Measurements from ENCODE around the gene MYOM3. TPM values are rescaled to one million over a fixed set of nuclear protein-coding genes. Genes with fewer than 3 reads are reported as not detected.

Gene MYOM3
- total RNA-seq, 1 donor from 2014 or later = 0.70 TPM

DNA sequence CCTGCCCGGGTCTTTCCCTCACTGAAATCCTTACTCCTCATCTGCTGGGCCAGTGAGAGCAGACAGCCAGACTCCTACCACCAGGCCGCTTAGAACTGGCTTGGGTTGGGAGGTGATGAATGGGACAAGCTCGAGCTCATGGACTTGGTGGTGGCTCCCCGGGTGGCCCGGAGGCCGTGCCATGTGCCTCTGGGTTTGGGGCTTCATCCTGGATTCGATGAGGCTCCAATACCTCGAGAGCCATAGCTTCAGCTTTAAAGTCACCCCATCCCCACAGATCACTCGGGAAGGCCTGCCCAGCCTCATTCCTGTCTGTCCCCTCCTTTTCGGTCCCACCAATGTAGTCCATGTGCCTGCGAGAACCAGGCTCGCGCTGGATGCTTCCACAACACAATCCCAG lies 51.5 kb downstream of the MYOM3 start:
- Mint-ChIP-seq H3K9me3 (ENCODE audit: low read depth) (peaks cover 10% of the 10 kb centered on the region), H3K27ac (ENCODE audit: unreplicated experiment) (no peak overlapping the region)

GRCh38 chr1:24058671-24059455 lies 53.1 kb downstream of the MYOM3 start:
- H3K9me3 Mint-ChIP-seq (ENCODE audit: low read depth) = peaks cover 13% of the 10 kb centered on the region
- TF ChIP-seq CTCF (IDR thresholded peaks at IDR 0.05) = no peak
- H3K27ac Mint-ChIP-seq (ENCODE audit: unreplicated experiment) = no peak overlapping the region
- no peak overlapping the region for H3K4me3 Mint-ChIP-seq (ENCODE audit: unreplicated experiment)
- no peaks in the 10 kb centered on the region for H3K27me3 Mint-ChIP-seq (ENCODE audit: low read depth)
- H3K36me3 Mint-ChIP-seq (ENCODE audit: low read depth) = peaks cover 1% of the 10 kb centered on the region
- no peak for DNase-seq (ENCODE audit: low spot score)
- no peaks in the 10 kb centered on the region for H3K4me1 Mint-ChIP-seq (ENCODE audit: low read depth)

More for the DNA sequence above, 51.5 kb downstream of the MYOM3 start:
- DNase-seq (ENCODE audit: low spot score) = no peak
- Mint-ChIP-seq H3K36me3 (ENCODE audit: low read depth) (peaks cover 1% of the 10 kb centered on the region), H3K4me1 (ENCODE audit: low read depth) (no peaks in the 10 kb centered on the region), H3K27me3 (ENCODE audit: low read depth) (no peaks in the 10 kb centered on the region), H3K4me3 (ENCODE audit: unreplicated experiment) (no peak overlapping the region)
- TF ChIP-seq CTCF (IDR thresholded peaks at IDR 0.05) = no peak

DNA sequence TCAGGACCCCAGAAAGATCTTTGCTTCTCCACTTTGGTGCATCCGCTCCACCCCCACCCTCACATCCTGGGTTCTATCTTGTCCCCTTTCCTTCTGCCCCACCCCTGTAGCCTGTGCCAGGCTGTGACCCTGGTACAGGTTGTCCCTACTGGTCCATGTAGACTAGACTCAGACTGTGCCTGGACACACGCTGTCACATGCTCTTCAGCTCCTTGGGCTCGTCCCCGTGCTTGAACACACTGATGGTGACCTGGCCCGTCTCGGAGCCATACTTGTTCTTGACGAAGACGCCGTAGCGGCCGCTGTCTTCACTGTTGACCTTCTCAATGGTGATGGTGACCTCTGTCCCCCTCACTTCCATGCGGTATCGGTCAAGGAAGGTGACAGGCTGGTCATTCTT lies 54.8 kb downstream of the MYOM3 start:
- TF ChIP-seq CTCF (IDR thresholded peaks at IDR 0.05) = no peak
- DNase-seq (ENCODE audit: low spot score) = no peak

DNA sequence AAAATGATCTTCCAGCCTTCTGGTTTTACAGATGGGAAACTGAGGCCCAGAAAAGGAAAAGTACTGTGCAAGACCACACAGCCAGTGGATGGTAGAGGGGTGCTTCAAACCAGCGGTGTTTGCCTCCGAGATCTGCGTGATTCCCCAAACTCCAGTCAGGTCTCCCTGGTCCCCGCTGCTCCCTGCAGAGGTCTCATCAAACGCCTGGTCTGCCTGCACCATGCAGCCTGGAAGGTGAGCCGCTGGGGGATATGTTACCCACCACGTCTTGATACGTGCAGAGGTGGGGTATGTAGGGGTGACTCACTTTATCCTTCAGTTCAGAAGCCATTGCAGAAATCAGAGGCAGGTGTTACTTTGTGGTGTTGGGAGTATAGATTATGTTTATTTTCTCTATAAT lies 56.3 kb downstream of the MYOM3 start:
- no peak for TF ChIP-seq CTCF (IDR thresholded peaks at IDR 0.05)
- peaks cover 21% of the 10 kb centered on the region for H3K4me1 Mint-ChIP-seq (ENCODE audit: low read depth)
- no peak overlapping the region for H3K4me3 Mint-ChIP-seq (ENCODE audit: unreplicated experiment)
- peaks cover 3% of the 10 kb centered on the region for H3K9me3 Mint-ChIP-seq (ENCODE audit: low read depth)
- no peak for DNase-seq (ENCODE audit: low spot score)
- no peaks in the 10 kb centered on the region for H3K36me3 Mint-ChIP-seq (ENCODE audit: low read depth)
- no peak overlapping the region for H3K27ac Mint-ChIP-seq (ENCODE audit: unreplicated experiment)
- H3K27me3 Mint-ChIP-seq (ENCODE audit: low read depth) = no peaks in the 10 kb centered on the region

More for the DNA sequence above, 54.8 kb downstream of the MYOM3 start:
- Mint-ChIP-seq H3K27ac (ENCODE audit: unreplicated experiment) (no peak overlapping the region), H3K4me3 (ENCODE audit: unreplicated experiment) (no peak overlapping the region), H3K4me1 (ENCODE audit: low read depth) (peaks cover 7% of the 10 kb centered on the region), H3K36me3 (ENCODE audit: low read depth) (peaks cover 1% of the 10 kb centered on the region), H3K27me3 (ENCODE audit: low read depth) (no peaks in the 10 kb centered on the region), H3K9me3 (ENCODE audit: low read depth) (peaks cover 5% of the 10 kb centered on the region)

GRCh38 chr1:24052220-24052619 lies 59.7 kb downstream of the MYOM3 start:
- no peak for DNase-seq (ENCODE audit: low spot score)
- H3K27me3 Mint-ChIP-seq (ENCODE audit: low read depth) = no peaks in the 10 kb centered on the region
- H3K4me1 Mint-ChIP-seq (ENCODE audit: low read depth) = peaks cover 33% of the 10 kb centered on the region
- H3K36me3 Mint-ChIP-seq (ENCODE audit: low read depth) = no peaks in the 10 kb centered on the region
- TF ChIP-seq CTCF (IDR thresholded peaks at IDR 0.05) = no peak
- H3K9me3 Mint-ChIP-seq (ENCODE audit: low read depth) = peaks cover 3% of the 10 kb centered on the region
- no peak overlapping the region for H3K4me3 Mint-ChIP-seq (ENCODE audit: unreplicated experiment)
- peak overlapping the region; percentile 64 for H3K27ac Mint-ChIP-seq (ENCODE audit: unreplicated experiment)
